PC-3 (cell line): ENCODE data around the gene DNAH10. TPM values are rescaled to one million over a fixed set of nuclear protein-coding genes. Genes with fewer than 3 reads are reported as not detected.

ENCODE experiments used
- ATAC-seq: fragments of 200-7000 bp; cut with Tn5 transposase; 2 replicates; pipeline ENCODE4 v1.9.1; 2020; ENCODE audit warnings: mild to moderate bottlenecking, moderate library complexity
- BruUV-seq: library from RNA; stranded (reverse); fragments of 400-500 nt; replicated peaks from 2 replicates; lab custom pipeline; 2021; lab: Mats Ljungman, UMichigan
- CTCF ChIA-PET: fragments of 300-600 bp; sonication (Branson Sonifier 250); formaldehyde crosslinking; loops from one replicate; lab custom pipeline; 2022; ENCODE audit warnings: antibody characterized with exemption; lab: Charles Lee
- POLR2A ChIA-PET: fragments of 300-600 bp; sonication (Branson Sonifier 250); formaldehyde crosslinking; loops from one replicate; lab custom pipeline; 2022; ENCODE audit warnings: antibody characterized with exemption; ENCODE audit not compliant: unreplicated experiment; lab: Charles Lee
- DNase-seq: peaks from one replicate; pipeline ENCODE4 v3.0.0-alpha.2; 2015
- H2AFZ ChIP-seq: fragments of 300-600 bp; sonication (generic); 2 replicates; pipeline ENCODE4 v1.6.0; 2016; ENCODE audit warnings: antibody characterized with exemption, low read length
- H3F3A ChIP-seq: fragments of 300-600 bp; sonication (generic); one replicate; pipeline ENCODE4 v1.6.0; 2017; ENCODE audit warnings: antibody characterized with exemption, low read length, control low read depth, mild to moderate bottlenecking; ENCODE audit not compliant: unreplicated experiment
- H3K27ac ChIP-seq: fragments of 300-600 bp; sonication (generic); 2 replicates; pipeline ENCODE4 v1.5.1; 2016; ENCODE audit warnings: mild to moderate bottlenecking, low read length
- H3K27me3 ChIP-seq: fragments of 300-600 bp; sonication (generic); 2 replicates; pipeline ENCODE4 v1.6.1; 2016; ENCODE audit warnings: low read length, mixed read lengths
- H3K36me3 ChIP-seq: fragments of 300-600 bp; sonication (generic); 2 replicates; pipeline ENCODE4 v1.6.1; 2016; ENCODE audit warnings: low read depth, mixed run types, low read length, mixed read lengths
- H3K4me1 ChIP-seq: fragments of 300-600 bp; sonication (generic); 2 replicates; pipeline ENCODE4 v1.5.1; 2016; ENCODE audit warnings: low read length; ENCODE audit not compliant: insufficient read depth
- H3K4me2 ChIP-seq: fragments of 300-600 bp; sonication (generic); 2 replicates; pipeline ENCODE4 v1.6.0; 2016; ENCODE audit warnings: low read length
- H3K4me3 ChIP-seq: fragments of 300-600 bp; sonication (generic); 2 replicates; pipeline ENCODE4 v1.5.1; 2016; ENCODE audit warnings: mild to moderate bottlenecking, low read length, mixed read lengths
- H3K79me2 ChIP-seq: fragments of 300-600 bp; sonication (generic); 2 replicates; pipeline ENCODE4 v1.6.1; 2017; ENCODE audit warnings: low read length, mixed read lengths
- H3K9ac ChIP-seq: fragments of 300-600 bp; sonication (generic); 2 replicates; pipeline ENCODE4 v1.6.0; 2016; ENCODE audit warnings: mild to moderate bottlenecking, low read length
- H3K9me2 ChIP-seq: fragments of 300-600 bp; sonication (generic); replicated peaks from 2 replicates; pipeline ENCODE4 v1.6.1; 2016; ENCODE audit warnings: mixed run types, low read length, mixed read lengths
- H3K9me3 ChIP-seq: fragments of 300-600 bp; sonication (generic); 2 replicates; pipeline ENCODE4 v1.6.1; 2016; ENCODE audit warnings: low read length, mixed read lengths
- H4K20me1 ChIP-seq: fragments of 300-600 bp; sonication (generic); 2 replicates; pipeline ENCODE4 v1.6.1; 2016; ENCODE audit warnings: low read length, mixed read lengths
- EZH2 ChIP-seq: fragments of 300-600 bp; sonication (generic); IDR thresholded peaks from one replicate; pipeline ENCODE4 v1.6.1; 2017; ENCODE audit warnings: antibody characterized with exemption, mild to moderate bottlenecking, low read length; ENCODE audit not compliant: unreplicated experiment
- EZH2phosphoT487 ChIP-seq: fragments of 300-600 bp; sonication (generic); IDR thresholded peaks from 2 replicates; pipeline ENCODE4 v1.6.1; 2018; ENCODE audit warnings: mild to moderate bottlenecking, antibody characterized with exemption, low read length, borderline replicate concordance
- intact Hi-C: fragments of 100-400 bp; cut with micrococcal nuclease; formaldehyde crosslinking; loops from 2 replicates; pipeline ENCODE4 v1.9.0; 2023
- total RNA-seq: library from RNA; depleted of rRNA; stranded (reverse); fragments of >200 nt; gene quantifications from 2 replicates; pipeline ENCODE4 v1.2.3, GENCODE V29; 2014
- TF ChIP-seq, protein P1 (sequence below): fragments of 300-600 bp; sonication (generic); conservative IDR thresholded peaks from 2 replicates; pipeline ENCODE4 v1.5.1; 2017; ENCODE audit warnings: antibody characterized with exemption, low read depth, mild to moderate bottlenecking, low read length

Gene DNAH10
- total RNA-seq, 1 experiment from 2014 or later, result 0.15 TPM

DNA sequence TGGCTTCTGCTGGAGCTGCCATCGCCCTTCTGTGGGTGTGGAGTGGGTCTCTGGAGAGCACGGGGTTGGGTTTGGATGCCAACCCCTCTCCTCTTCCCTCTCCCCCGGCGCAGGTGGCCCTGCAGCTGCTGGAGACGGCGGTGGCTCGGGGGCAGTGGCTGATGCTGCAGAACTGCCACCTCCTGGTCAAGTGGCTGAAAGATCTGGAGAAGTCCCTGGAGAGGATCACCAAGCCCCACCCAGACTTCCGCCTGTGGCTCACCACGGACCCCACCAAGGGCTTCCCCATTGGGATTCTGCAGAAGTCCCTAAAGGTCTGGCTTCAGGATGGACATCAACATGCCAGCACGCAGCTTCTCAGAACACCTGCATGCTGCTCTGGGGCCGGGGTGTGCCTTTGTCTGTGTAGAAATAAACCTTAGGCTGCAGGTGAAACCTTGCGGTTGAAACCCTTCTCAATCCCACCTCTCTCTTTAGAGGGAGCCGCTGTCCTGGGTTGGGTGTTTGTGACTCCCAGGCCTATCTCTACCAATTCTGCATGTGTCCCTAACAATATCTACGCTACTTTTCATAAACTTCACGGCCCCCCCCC lies 166.3 kb downstream of the DNAH10 start:
- ChIA-PET CTCF (no interaction called here), POLR2A (no interaction called here)
- ATAC-seq, result no peak
- Histone ChIP-seq H3K79me2 (no peaks in the 10 kb centered on the region), H3K4me1 (no peaks in the 10 kb centered on the region), H3K36me3 (no peaks in the 10 kb centered on the region), H3F3A (no peaks in the 10 kb centered on the region), H2AFZ (no peak overlapping the region), H3K9me2 (no peaks in the 10 kb centered on the region), H3K9me3 (no peaks in the 10 kb centered on the region), H3K4me3 (no peak overlapping the region), H3K9ac (no peak overlapping the region), H4K20me1 (no peaks in the 10 kb centered on the region), H3K27me3 (peaks cover 5% of the 10 kb centered on the region; the same call in 1 of the 2 replicates), H3K27ac (no peak overlapping the region), H3K4me2 (no peak overlapping the region)
- intact Hi-C loops, result no loop called here
- DNase-seq, result no peak
- TF ChIP-seq EZH2, result no peak
- no TSS peak for BruUV-seq

- CTCF ChIA-PET, result no interaction called here
- intact Hi-C loops, result no loop called here
Measured at GRCh38 chr12:123928897-123929296, 166.8 kb downstream of the DNAH10 start.

GRCh38 chr12:123929946-123930583 lies 168.0 kb downstream of the DNAH10 start:
- ChIA-PET POLR2A (no interaction called here), CTCF (no interaction called here)
- Histone ChIP-seq H3K27me3 (peaks cover 5% of the 10 kb centered on the region; the same call in 1 of the 2 replicates), H3K4me3 (no peak overlapping the region), H3K4me2 (no peak overlapping the region), H3K9me2 (no peaks in the 10 kb centered on the region), H2AFZ (no peak overlapping the region), H3K36me3 (no peaks in the 10 kb centered on the region), H3K4me1 (no peaks in the 10 kb centered on the region), H4K20me1 (no peaks in the 10 kb centered on the region), H3K9ac (no peak overlapping the region), H3F3A (no peaks in the 10 kb centered on the region), H3K9me3 (no peaks in the 10 kb centered on the region), H3K27ac (no peak overlapping the region), H3K79me2 (no peaks in the 10 kb centered on the region)
- no TSS peak for BruUV-seq
- no peak for ATAC-seq
- TF ChIP-seq, protein P1, sequence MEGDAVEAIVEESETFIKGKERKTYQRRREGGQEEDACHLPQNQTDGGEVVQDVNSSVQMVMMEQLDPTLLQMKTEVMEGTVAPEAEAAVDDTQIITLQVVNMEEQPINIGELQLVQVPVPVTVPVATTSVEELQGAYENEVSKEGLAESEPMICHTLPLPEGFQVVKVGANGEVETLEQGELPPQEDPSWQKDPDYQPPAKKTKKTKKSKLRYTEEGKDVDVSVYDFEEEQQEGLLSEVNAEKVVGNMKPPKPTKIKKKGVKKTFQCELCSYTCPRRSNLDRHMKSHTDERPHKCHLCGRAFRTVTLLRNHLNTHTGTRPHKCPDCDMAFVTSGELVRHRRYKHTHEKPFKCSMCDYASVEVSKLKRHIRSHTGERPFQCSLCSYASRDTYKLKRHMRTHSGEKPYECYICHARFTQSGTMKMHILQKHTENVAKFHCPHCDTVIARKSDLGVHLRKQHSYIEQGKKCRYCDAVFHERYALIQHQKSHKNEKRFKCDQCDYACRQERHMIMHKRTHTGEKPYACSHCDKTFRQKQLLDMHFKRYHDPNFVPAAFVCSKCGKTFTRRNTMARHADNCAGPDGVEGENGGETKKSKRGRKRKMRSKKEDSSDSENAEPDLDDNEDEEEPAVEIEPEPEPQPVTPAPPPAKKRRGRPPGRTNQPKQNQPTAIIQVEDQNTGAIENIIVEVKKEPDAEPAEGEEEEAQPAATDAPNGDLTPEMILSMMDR, result no peak
- TF ChIP-seq EZH2phosphoT487 (no peak), EZH2 (no peak)
- DNase-seq, result no peak
- intact Hi-C loops, result no loop called here

More at GRCh38 chr12:123928897-123929296, 166.8 kb downstream of the DNAH10 start:
- H3K4me2 ChIP-seq, result no peak overlapping the region
- TF ChIP-seq, protein P1, result no peak
- TF ChIP-seq EZH2phosphoT487, result no peak
- TF ChIP-seq EZH2, result no peak
- H3K79me2 ChIP-seq, result no peaks in the 10 kb centered on the region
- H3K9me2 ChIP-seq, result no peaks in the 10 kb centered on the region
- H3K27ac ChIP-seq, result no peak overlapping the region
- ATAC-seq, result no peak
- H3K9me3 ChIP-seq, result no peaks in the 10 kb centered on the region
- no peak for DNase-seq
- peaks cover 5% of the 10 kb centered on the region; the same call in 1 of the 2 replicates for H3K27me3 ChIP-seq
- H3K4me1 ChIP-seq, result no peaks in the 10 kb centered on the region
- no peak overlapping the region for H3K9ac ChIP-seq
- no peak overlapping the region for H3K4me3 ChIP-seq
- H4K20me1 ChIP-seq, result no peaks in the 10 kb centered on the region
- POLR2A ChIA-PET, result no interaction called here
- no peaks in the 10 kb centered on the region for H3K36me3 ChIP-seq
- no peak overlapping the region for H2AFZ ChIP-seq
- no TSS peak for BruUV-seq
- no peaks in the 10 kb centered on the region for H3F3A ChIP-seq
